RWPE2 (cell line): Measurements from ENCODE around the gene GOLGA6L25.
"Not testable (repeated sequence)": the region's sequence is repeated elsewhere in the genome, so short reads cannot be mapped to it uniquely, and the experiment has no call there.

Experiments
- ATAC-seq: fragments of 200-7000 bp; cut with Tn5 transposase; 3 replicates; pipeline ENCODE4 v1.9.1; 2021; ENCODE audit warnings: low read depth
- DNase-seq: peaks from one replicate; pipeline ENCODE4 v3.0.0-alpha.2; 2020; ENCODE audit warnings: low spot score
- H3K27ac ChIP-seq: fragments of 450-650 bp; 2 replicates; pipeline ENCODE4 v1.5.1; 2017; ENCODE audit warnings: mild to moderate bottlenecking; ENCODE audit not compliant: poor library complexity, severe bottlenecking
- H3K27me3 ChIP-seq: fragments of 250-450 bp; sonication (Bioruptor Pico); 2 replicates; pipeline ENCODE4 v1.5.1; 2021; ENCODE audit warnings: mild to moderate bottlenecking, moderate library complexity; ENCODE audit not compliant: insufficient read depth, poor library complexity, severe bottlenecking
- H3K36me3 ChIP-seq: fragments of 250-450 bp; sonication (Bioruptor Pico); 2 replicates; pipeline ENCODE4 v1.5.1; 2020; ENCODE audit warnings: low read depth, mild to moderate bottlenecking, moderate library complexity
- H3K4me1 ChIP-seq: fragments of 250-450 bp; sonication (Bioruptor Pico); 2 replicates; pipeline ENCODE4 v1.5.1; 2021; ENCODE audit warnings: mild to moderate bottlenecking, moderate library complexity; ENCODE audit not compliant: insufficient read depth, poor library complexity, severe bottlenecking
- H3K4me3 ChIP-seq: fragments of 250-450 bp; sonication (Bioruptor Pico); 2 replicates; pipeline ENCODE4 v1.5.1; 2021; ENCODE audit warnings: mild to moderate bottlenecking, moderate library complexity; ENCODE audit not compliant: severe bottlenecking
- H3K9me3 ChIP-seq: fragments of 250-450 bp; sonication (Bioruptor Pico); 2 replicates; pipeline ENCODE4 v1.5.1; 2021; ENCODE audit warnings: mild to moderate bottlenecking, moderate library complexity; ENCODE audit not compliant: severe bottlenecking

Gene GOLGA6L25

GRCh38 chr15:28597471-28597870 is 44.1 kb downstream of the GOLGA6L25 start:
- not testable (repeated sequence) for H3K9me3 ChIP-seq, H3K27ac ChIP-seq, H3K4me3 ChIP-seq, H3K4me1 ChIP-seq, DNase-seq, H3K27me3 ChIP-seq, H3K36me3 ChIP-seq, ATAC-seq

GRCh38 chr15:28598209-28598608 is 44.8 kb downstream of the GOLGA6L25 start:
- not testable (repeated sequence) for H3K36me3 ChIP-seq, H3K4me3 ChIP-seq, DNase-seq, ATAC-seq, H3K27ac ChIP-seq, H3K9me3 ChIP-seq, H3K27me3 ChIP-seq, H3K4me1 ChIP-seq

- not testable (repeated sequence) for H3K4me3 ChIP-seq, H3K9me3 ChIP-seq, ATAC-seq, H3K27ac ChIP-seq, H3K27me3 ChIP-seq, H3K36me3 ChIP-seq, DNase-seq, H3K4me1 ChIP-seq
Observed at GRCh38 chr15:28602152-28602551, 48.8 kb downstream of the GOLGA6L25 start.
